Vagina (tissue), 2 donors: ENCODE measurements around the gene LIFR. TPM values are rescaled to one million over a fixed set of nuclear protein-coding genes. Genes with fewer than 3 reads are reported as not detected.

Experiments
- DNase-seq, 2 donors: peaks; one replicate each; pipeline ENCODE4 v3.0.0-alpha.2; 2017; ENCODE audit errors: extremely low spot score in 2 of 2
- H3K27ac ChIP-seq: fragments of 200-600 bp; sonication (generic); one replicate; pipeline ENCODE4 v1.5.1; 2019
- H3K27me3 ChIP-seq: fragments of 200-600 bp; sonication (generic); one replicate; pipeline ENCODE4 v1.5.1; 2019
- H3K36me3 ChIP-seq, 2 donors: fragments of 200-600 bp; sonication (generic); one replicate each; pipeline ENCODE4 v1.5.1; 2017 to 2019
- H3K4me1 ChIP-seq: fragments of 200-600 bp; sonication (generic); one replicate; pipeline ENCODE4 v1.5.1; 2019
- H3K4me3 ChIP-seq, 2 donors: fragments of 200-600 bp; sonication (generic); 1 replicate in 1 of 2; 2 replicates in 1 of 2; pipeline ENCODE4 v1.5.1; 2016 to 2019
- H3K9me3 ChIP-seq: fragments of 200-600 bp; sonication (generic); one replicate; pipeline ENCODE4 v1.5.1; 2019
- POLR2A ChIP-seq, 2 donors: fragments of 450-650 bp; IDR thresholded peaks; one replicate each; pipeline ENCODE4 v1.6.1; 2017; ENCODE audit warnings: antibody characterized with exemption in 2 of 2, mild to moderate bottlenecking in 2 of 2, moderate library complexity in 2 of 2
- POLR2AphosphoS5 ChIP-seq, 2 donors: sonication (generic); formaldehyde crosslinking; IDR thresholded peaks; one replicate each; pipeline ENCODE4 v1.9.0; 2017; ENCODE audit warnings: antibody characterized with exemption in 2 of 2, mild to moderate bottlenecking in 2 of 2, low read depth in 1 of 2; ENCODE audit not compliant: insufficient read depth in 1 of 2
- intact Hi-C: fragments of 100-400 bp; cut with DNase I; formaldehyde crosslinking; loops from one replicate; pipeline ENCODE4 v1.15.1; 2023
- total RNA-seq: library from RNA; depleted of rRNA; stranded (reverse); fragments of >200 nt; gene quantifications from one replicate; pipeline ENCODE4 v1.2.3, GENCODE V29; 2016
- TF ChIP-seq, protein P1 (sequence below), 3 experiments: fragments of 450-650 bp in 2 of 3; fragments of 200-600 bp in 1 of 3; sonication (generic) in 1 of 3; IDR thresholded peaks; one replicate each; pipeline ENCODE4 v1.5.1; 2017 to 2019; ENCODE audit warnings: antibody characterized with exemption in 3 of 3, mild to moderate bottlenecking in 2 of 3, moderate library complexity in 2 of 3

Gene LIFR
- total RNA-seq, 1 donor from 2014 or later = 63.3 TPM

DNA sequence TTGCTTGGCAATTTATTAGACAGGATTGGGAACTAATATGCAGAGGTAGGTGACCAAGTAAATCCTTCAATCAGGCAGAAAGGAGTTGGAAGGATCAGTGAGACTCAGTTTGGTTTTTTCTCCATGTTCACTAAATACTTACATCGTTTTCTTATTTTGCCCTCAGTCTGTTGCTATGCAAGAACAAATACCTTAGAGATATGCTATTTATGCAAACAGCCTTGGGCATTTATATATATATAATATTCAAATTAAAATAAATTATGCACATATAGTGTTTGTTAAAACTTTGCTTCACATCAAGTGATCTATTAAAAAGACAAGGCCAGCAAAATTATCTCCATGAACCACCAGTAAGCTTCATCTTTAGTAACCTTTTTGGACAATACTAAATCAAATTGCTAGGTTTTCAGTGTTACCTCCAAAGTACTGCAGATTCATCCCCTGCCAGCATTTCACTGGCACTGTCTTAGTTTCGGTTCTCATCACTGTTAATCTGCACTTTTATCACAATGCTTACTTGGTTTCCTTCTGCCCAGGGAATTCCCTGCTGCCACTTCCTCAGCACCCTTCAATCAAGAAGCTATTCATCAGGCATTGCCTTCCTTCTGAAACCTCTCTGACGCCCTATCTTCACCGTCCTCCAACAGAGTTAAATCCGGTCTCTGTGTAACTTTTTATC lies 26.0 kb upstream of the LIFR start:
- H3K9me3 ChIP-seq = no peaks in the 10 kb centered on the region
- H3K4me1 ChIP-seq = no peaks in the 10 kb centered on the region
- H3K4me3 ChIP-seq = no peak overlapping the region
- H3K27ac ChIP-seq = no peak overlapping the region
- no peaks in the 10 kb centered on the region for H3K27me3 ChIP-seq
- intact Hi-C loops = no loop called here
- H3K36me3 ChIP-seq = no peaks in the 10 kb centered on the region
- no peak for TF ChIP-seq POLR2A (IDR thresholded peaks at IDR 0.05)
- DNase-seq = no peak

DNA sequence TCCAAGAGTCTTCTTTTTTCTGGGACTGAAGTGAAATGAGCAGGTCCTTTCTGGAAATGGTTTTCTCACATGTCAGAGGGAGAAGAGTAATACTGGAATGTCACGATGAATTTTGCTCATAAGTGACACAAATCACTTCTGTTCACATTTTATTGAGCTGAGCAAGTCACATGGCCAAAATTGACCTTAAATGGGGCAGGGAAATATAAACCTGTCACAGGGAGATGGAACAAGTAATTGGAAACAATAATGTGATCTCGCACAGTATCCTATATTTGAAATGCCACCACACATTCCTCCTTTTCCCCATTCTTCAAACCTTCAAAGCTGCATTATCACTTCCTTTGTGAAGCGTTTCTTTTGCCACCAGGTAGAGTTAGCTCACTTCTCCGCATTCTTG lies 25.2 kb upstream of the LIFR start:
- no peaks in the 10 kb centered on the region for H3K4me1 ChIP-seq
- peak in 1 of 2 donors; percentile 3 for DNase-seq
- intact Hi-C loops = no loop called here
- TF ChIP-seq POLR2AphosphoS5 (IDR thresholded peaks at IDR 0.05; ENCODE audit: insufficient read depth in 1 of 2, low read depth in 1 of 2) (no peak), POLR2A (IDR thresholded peaks at IDR 0.05) (no peak)
- TF ChIP-seq, protein P1, sequence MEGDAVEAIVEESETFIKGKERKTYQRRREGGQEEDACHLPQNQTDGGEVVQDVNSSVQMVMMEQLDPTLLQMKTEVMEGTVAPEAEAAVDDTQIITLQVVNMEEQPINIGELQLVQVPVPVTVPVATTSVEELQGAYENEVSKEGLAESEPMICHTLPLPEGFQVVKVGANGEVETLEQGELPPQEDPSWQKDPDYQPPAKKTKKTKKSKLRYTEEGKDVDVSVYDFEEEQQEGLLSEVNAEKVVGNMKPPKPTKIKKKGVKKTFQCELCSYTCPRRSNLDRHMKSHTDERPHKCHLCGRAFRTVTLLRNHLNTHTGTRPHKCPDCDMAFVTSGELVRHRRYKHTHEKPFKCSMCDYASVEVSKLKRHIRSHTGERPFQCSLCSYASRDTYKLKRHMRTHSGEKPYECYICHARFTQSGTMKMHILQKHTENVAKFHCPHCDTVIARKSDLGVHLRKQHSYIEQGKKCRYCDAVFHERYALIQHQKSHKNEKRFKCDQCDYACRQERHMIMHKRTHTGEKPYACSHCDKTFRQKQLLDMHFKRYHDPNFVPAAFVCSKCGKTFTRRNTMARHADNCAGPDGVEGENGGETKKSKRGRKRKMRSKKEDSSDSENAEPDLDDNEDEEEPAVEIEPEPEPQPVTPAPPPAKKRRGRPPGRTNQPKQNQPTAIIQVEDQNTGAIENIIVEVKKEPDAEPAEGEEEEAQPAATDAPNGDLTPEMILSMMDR (IDR thresholded peaks at IDR 0.05) = no peak
- no peaks in the 10 kb centered on the region for H3K36me3 ChIP-seq
- H3K9me3 ChIP-seq = no peaks in the 10 kb centered on the region
- H3K4me3 ChIP-seq = no peak overlapping the region
- no peak overlapping the region for H3K27ac ChIP-seq
- no peaks in the 10 kb centered on the region for H3K27me3 ChIP-seq

DNA sequence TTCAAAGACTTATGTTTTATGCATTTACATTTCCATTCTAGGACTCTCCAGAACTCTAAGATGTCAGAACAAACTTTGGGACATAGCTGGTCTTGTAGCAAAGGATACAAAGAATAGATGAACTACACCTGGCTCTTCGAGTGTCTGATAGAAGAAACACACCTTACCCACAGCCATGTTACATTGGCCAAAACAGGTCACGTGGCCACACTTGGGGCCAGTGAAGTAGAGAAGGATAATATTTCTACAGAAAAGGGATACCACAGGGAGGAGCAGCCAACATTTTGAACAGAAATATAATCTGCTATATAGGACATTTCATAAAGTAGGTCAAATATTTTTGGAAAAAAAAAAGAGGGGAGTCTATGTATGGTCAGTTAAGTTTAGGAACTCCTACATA lies 22.7 kb upstream of the LIFR start:
- no peak overlapping the region for H3K4me3 ChIP-seq
- DNase-seq = no peak
- H3K27me3 ChIP-seq = no peaks in the 10 kb centered on the region
- TF ChIP-seq POLR2AphosphoS5 (IDR thresholded peaks at IDR 0.05; ENCODE audit: insufficient read depth in 1 of 2, low read depth in 1 of 2) = no peak
- no peak for TF ChIP-seq POLR2A (IDR thresholded peaks at IDR 0.05)
- TF ChIP-seq, protein P1 (IDR thresholded peaks at IDR 0.05) = no peak
- no peaks in the 10 kb centered on the region for H3K4me1 ChIP-seq
- intact Hi-C loops = no loop called here
- H3K27ac ChIP-seq = no peak overlapping the region
- H3K36me3 ChIP-seq = no peaks in the 10 kb centered on the region
- no peaks in the 10 kb centered on the region for H3K9me3 ChIP-seq

DNA sequence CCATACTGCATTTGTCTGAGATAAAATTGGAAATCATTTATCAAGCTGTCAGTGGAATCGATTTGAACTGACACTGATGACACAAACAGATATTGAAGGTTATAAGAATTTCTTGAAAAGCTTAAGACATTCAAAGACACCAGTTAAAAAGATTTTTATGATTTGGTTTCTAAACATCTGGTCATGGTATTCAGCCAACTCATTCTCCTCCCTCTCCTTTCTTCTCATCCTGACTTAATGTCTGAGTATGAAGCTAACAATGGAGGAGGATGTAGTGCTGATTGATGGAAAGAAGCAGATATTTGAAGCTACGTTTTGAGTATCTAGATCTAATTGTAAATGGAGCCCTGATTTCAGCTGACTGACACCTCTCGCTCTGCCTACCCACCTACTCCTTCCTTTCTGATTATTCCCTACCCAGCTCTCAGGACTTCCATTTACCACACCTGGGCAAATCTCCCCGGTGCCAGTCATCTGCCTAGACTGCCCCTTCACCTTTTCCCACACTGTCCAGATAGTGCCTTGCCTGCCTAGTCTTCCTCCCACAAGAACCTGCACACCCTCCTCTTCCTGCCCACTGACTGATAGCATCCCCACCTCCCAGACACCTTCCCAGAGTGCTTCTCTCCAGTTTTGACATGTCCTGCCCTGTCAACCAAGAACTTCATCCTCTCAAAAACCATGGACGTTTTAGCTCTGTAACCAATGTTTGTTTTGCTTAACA lies 20.7 kb upstream of the LIFR start:
- no peaks in the 10 kb centered on the region for H3K36me3 ChIP-seq
- no peak overlapping the region for H3K27ac ChIP-seq
- no peaks in the 10 kb centered on the region for H3K9me3 ChIP-seq
- TF ChIP-seq, protein P1 (IDR thresholded peaks at IDR 0.05) = no peak
- no peak for TF ChIP-seq POLR2AphosphoS5 (IDR thresholded peaks at IDR 0.05; ENCODE audit: insufficient read depth in 1 of 2, low read depth in 1 of 2)
- TF ChIP-seq POLR2A (IDR thresholded peaks at IDR 0.05) = no peak
- H3K27me3 ChIP-seq = no peaks in the 10 kb centered on the region
- intact Hi-C loops = no loop called here
- H3K4me1 ChIP-seq = no peaks in the 10 kb centered on the region
- no peak for DNase-seq
- no peak overlapping the region for H3K4me3 ChIP-seq

DNA sequence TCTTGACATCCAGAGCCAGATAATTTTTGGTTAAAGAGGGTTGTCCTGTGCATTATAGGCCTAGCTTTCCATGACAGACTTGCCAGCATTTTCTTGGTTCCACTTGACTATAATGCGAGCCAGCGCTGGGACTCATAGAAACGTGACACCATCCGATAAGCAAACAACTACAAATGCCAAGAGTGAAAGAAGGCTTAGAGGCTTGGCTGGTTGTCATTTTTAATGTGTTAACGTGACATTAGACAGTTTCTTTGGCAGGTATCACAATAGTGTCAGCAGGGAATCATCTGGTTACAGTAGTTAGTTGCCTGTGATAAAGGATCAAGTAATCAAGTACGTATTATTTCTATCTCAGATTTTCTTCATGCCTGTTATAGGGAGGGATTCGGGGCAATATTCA lies 20.0 kb upstream of the LIFR start:
- DNase-seq = no peak
- Histone ChIP-seq H3K27me3 (no peaks in the 10 kb centered on the region), H3K4me1 (no peaks in the 10 kb centered on the region), H3K27ac (no peak overlapping the region), H3K4me3 (no peak overlapping the region), H3K9me3 (no peaks in the 10 kb centered on the region), H3K36me3 (no peaks in the 10 kb centered on the region)
- TF ChIP-seq, protein P1 (IDR thresholded peaks at IDR 0.05) = no peak
- TF ChIP-seq POLR2A (IDR thresholded peaks at IDR 0.05) (no peak), POLR2AphosphoS5 (IDR thresholded peaks at IDR 0.05; ENCODE audit: insufficient read depth in 1 of 2, low read depth in 1 of 2) (no peak)
- intact Hi-C loops = no loop called here
